Measurements from ENCODE around the gene SVOPL. TPM values are rescaled to one million over a fixed set of nuclear protein-coding genes. Genes with fewer than 3 reads are reported as not detected.

Gene SVOPL
- total RNA-seq, 2 experiments from 2014 or later: 3.5 to 4.3 TPM

DNA sequence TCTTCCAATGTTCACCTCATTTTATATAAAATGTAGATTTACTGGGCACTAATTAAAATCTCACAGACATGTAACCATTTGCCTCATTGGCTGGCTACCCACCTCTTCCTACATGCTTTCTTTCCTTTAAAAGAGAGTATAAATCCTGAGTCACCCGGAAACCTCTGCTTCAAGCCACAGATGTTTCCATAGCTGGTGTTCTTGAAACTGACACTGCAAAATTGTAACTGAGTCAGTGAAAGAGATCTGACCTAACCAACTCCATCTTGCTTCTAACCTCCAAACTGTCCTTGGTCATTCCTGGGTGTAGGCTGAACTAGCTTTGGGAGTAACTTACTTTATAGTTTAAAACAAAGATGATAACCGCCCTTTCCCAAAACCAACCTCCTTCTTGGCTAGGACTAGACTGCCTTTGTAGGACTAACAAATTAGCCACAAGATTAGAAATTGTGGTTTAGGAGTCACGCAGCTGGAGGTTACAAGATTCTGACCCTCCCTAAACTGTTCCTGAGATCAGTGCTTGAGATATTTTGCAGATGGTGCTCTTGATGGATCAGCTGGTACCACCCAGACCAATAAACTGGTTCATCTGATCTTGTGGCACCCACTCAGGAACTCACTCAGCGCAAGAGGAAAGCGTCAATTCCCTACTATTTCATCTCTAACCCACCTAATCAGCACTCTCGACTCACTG is 33.5 kb downstream of the SVOPL start:
- ChIA-PET POLR2A (no interaction called here), CTCF (interaction anchor here (1.1 to 1.4 kb wide), 2 partner anchors 70 to 71 kb away, joined by 3 to 4 read pairs; no protein-coding TSS in a partner anchor)
- DNase-seq: no peak
- Mint-ChIP-seq H3K27me3 (ENCODE audit: low read depth) (peaks cover 24% of the 10 kb centered on the region), H3K27ac (no peak overlapping the region), H3K9me3 (ENCODE audit: insufficient read depth) (peaks cover 9% of the 10 kb centered on the region), H3K4me1 (ENCODE audit: low read depth) (peaks cover 35% of the 10 kb centered on the region), H3K4me3 (no peak overlapping the region), H3K36me3 (ENCODE audit: low read depth) (peaks cover 4% of the 10 kb centered on the region)
- no peak for ATAC-seq

GRCh38 chr7:138666385-138666784 is 34.8 kb downstream of the SVOPL start:
- CTCF ChIA-PET: interaction anchor here (1.4 kb wide), 1 partner anchor 72 kb away, joined by 4 read pairs; no protein-coding TSS in a partner anchor
- Mint-ChIP-seq H3K4me3 (no peak overlapping the region), H3K27me3 (ENCODE audit: low read depth) (peaks cover 28% of the 10 kb centered on the region), H3K4me1 (ENCODE audit: low read depth) (peaks cover 35% of the 10 kb centered on the region), H3K36me3 (ENCODE audit: low read depth) (peaks cover 4% of the 10 kb centered on the region), H3K27ac (no peak overlapping the region), H3K9me3 (ENCODE audit: insufficient read depth) (peaks cover 9% of the 10 kb centered on the region)
- no peak for ATAC-seq
- no peak for DNase-seq
- POLR2A ChIA-PET: no interaction called here

DNA sequence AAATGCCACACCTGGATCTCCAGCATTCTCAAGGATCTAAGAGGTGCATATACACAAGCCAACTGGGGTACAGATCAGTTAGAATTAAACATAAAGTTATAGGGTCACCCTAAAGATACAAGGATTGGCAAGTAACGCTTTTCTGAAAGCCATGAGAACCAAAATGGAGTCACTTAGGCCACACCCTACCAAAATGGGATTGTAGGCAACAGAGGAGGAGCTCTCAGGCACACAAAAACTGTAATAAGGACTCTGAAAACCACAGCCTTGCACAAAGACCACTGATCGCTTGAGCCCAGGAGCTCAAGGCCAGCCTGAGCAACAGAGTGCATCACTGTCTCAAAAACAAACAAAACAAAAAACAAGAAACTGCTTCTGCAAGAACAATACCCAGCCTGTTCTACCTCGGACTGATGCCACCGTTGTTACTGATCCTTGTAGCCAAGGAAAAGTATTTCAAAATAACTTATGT is 35.5 kb downstream of the SVOPL start:
- CTCF ChIA-PET: no interaction called here
- peaks cover 4% of the 10 kb centered on the region for H3K36me3 Mint-ChIP-seq (ENCODE audit: low read depth)
- POLR2A ChIA-PET: no interaction called here

GRCh38 chr7:138665249-138665648 is 35.9 kb downstream of the SVOPL start:
- H3K9me3 Mint-ChIP-seq (ENCODE audit: insufficient read depth): peaks cover 7% of the 10 kb centered on the region
- peak overlapping the region; percentile 57 for H3K27ac Mint-ChIP-seq
- ATAC-seq (no peak), DNase-seq (no peak)
- peaks cover 26% of the 10 kb centered on the region for H3K4me1 Mint-ChIP-seq (ENCODE audit: low read depth)
- H3K36me3 Mint-ChIP-seq (ENCODE audit: low read depth): peaks cover under 1% of the 10 kb centered on the region
- peaks cover 32% of the 10 kb centered on the region for H3K27me3 Mint-ChIP-seq (ENCODE audit: low read depth)
- peak overlapping the region; percentile 61 for H3K4me3 Mint-ChIP-seq
- ChIA-PET CTCF (no interaction called here), POLR2A (no interaction called here)

More for the DNA sequence above, 35.5 kb downstream of the SVOPL start:
- Mint-ChIP-seq H3K4me1 (ENCODE audit: low read depth) (peaks cover 30% of the 10 kb centered on the region), H3K9me3 (ENCODE audit: insufficient read depth) (peaks cover 9% of the 10 kb centered on the region), H3K27me3 (ENCODE audit: low read depth) (peaks cover 32% of the 10 kb centered on the region), H3K27ac (no peak overlapping the region), H3K4me3 (no peak overlapping the region)
- no peak for DNase-seq
- ATAC-seq: no peak

DNA sequence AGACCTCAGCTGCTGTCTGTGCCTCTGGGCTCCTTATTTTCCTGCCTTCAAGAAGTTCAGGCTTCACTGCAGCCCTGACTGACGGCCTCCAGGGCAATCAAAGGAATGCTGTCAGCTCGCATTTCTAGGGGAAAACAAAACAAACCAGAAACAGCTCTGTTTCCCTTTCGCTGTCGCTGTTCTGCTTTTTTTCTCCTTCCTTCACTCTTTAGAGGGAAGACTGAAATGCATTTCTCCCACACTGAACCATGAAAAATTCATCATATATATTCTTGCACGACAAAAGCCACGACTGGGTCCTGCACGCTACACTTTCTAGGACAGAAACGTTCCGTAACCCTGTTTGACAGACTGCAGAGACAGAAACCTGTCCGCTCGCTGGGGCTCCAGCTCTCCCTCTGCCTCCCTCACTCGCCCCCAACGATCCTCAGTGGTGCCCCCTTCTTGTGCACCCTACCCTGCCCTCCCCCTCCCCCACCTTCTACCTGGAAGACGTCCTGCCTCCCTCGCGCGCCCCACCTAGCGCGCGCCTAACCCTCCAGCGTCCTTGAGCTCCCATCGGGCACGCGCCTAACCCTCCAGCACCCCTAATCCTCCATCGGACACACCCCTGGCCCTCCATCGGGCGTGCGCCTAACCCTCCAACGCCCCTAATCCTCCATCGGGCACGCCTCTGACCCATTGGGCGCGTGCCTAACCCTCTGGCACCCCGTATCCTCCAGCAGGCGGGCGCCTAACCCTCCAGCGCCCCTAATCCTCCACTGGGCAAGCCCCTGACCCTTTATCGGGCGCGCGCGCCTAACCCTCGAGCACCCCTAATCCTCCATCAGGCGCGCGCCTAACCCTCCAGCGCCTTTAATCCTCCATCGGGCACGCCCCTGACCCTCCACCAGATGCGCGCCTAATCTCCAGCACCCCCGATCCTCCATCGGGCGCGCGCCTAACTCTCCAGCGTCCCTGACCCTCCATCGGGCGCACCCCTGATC is 37.1 kb downstream of the SVOPL start:
- Mint-ChIP-seq H3K4me1 (ENCODE audit: low read depth) (peaks cover 17% of the 10 kb centered on the region), H3K27ac (no peak overlapping the region), H3K9me3 (ENCODE audit: insufficient read depth) (no peaks in the 10 kb centered on the region), H3K4me3 (peak overlapping the region; percentile 72), H3K27me3 (ENCODE audit: low read depth) (peaks cover 32% of the 10 kb centered on the region), H3K36me3 (ENCODE audit: low read depth) (no peaks in the 10 kb centered on the region)
- ATAC-seq (peak; percentile 63), DNase-seq (peak; percentile 27)
- ChIA-PET POLR2A (interaction anchor here (0.7 kb wide), 1 partner anchor 227 kb away, joined by 4 read pairs; no protein-coding TSS in a partner anchor), CTCF (no interaction called here)

GRCh38 chr7:138662991-138663320 is 38.2 kb downstream of the SVOPL start:
- no peak for DNase-seq
- no peak overlapping the region for H3K4me3 Mint-ChIP-seq
- ChIA-PET POLR2A (no interaction called here), CTCF (no interaction called here)
- peaks cover 15% of the 10 kb centered on the region for H3K4me1 Mint-ChIP-seq (ENCODE audit: low read depth)
- no peaks in the 10 kb centered on the region for H3K36me3 Mint-ChIP-seq (ENCODE audit: low read depth)
- no peak for ATAC-seq
- H3K27ac Mint-ChIP-seq: no peak overlapping the region
- H3K27me3 Mint-ChIP-seq (ENCODE audit: low read depth): peaks cover 27% of the 10 kb centered on the region
- H3K9me3 Mint-ChIP-seq (ENCODE audit: insufficient read depth): no peaks in the 10 kb centered on the region

DNA sequence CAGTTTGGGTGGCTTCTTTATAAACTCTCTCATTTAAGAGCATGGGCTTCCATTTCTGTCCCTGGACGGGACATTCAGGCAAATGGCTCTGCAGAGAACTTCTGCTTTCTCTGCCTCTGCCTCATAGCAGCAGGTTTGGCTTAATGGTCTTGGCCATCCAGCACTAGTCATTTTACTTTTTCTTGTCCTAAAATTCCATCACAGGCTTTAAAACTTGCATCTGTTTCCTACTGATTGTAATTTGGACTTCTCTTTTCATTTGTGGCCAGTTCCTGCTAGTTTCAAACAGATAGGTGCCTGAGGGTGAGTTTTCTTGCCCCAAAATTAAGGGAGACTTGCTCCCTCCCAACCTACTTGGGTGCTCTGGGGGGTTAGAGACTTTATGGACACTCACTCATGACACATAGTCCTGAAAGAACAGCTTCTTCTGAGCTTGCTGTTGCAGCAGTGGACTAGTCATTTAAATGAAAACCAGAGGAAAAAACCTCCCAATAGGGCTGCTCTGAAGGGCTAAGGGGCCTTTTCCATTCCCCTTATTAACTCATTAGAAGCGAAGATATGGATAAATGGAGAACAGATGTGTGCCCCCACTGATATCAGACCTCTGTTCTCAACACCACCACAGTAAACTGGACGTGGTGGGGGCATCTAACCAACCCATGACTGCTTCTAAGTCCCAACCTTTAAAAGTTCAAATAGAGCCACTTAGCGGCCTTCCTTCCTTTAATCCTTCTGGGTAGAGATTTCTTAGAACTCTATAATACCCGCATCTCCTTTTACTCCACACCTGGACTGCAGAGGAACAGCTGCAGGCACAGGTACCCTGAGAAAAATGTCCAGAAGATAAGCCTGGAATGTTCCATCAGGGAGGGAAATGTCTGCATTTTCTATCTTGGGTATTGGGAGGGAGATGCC is 38.8 kb downstream of the SVOPL start:
- Mint-ChIP-seq H3K4me3 (no peak overlapping the region), H3K36me3 (ENCODE audit: low read depth) (no peaks in the 10 kb centered on the region), H3K27ac (no peak overlapping the region), H3K9me3 (ENCODE audit: insufficient read depth) (no peaks in the 10 kb centered on the region), H3K4me1 (ENCODE audit: low read depth) (peaks cover 8% of the 10 kb centered on the region), H3K27me3 (ENCODE audit: low read depth) (peaks cover 26% of the 10 kb centered on the region)
- no peak for ATAC-seq
- ChIA-PET CTCF (no interaction called here), POLR2A (no interaction called here)
- no peak for DNase-seq

- no peak for ATAC-seq
- ChIA-PET POLR2A (no interaction called here), CTCF (no interaction called here)
- Mint-ChIP-seq H3K4me3 (no peak overlapping the region), H3K4me1 (ENCODE audit: low read depth) (peaks cover 7% of the 10 kb centered on the region), H3K36me3 (ENCODE audit: low read depth) (no peaks in the 10 kb centered on the region), H3K27me3 (ENCODE audit: low read depth) (peaks cover 21% of the 10 kb centered on the region), H3K9me3 (ENCODE audit: insufficient read depth) (peaks cover 3% of the 10 kb centered on the region), H3K27ac (no peak overlapping the region)
- no peak for DNase-seq
Observed at GRCh38 chr7:138661069-138661635, 40.0 kb downstream of the SVOPL start.

DNA sequence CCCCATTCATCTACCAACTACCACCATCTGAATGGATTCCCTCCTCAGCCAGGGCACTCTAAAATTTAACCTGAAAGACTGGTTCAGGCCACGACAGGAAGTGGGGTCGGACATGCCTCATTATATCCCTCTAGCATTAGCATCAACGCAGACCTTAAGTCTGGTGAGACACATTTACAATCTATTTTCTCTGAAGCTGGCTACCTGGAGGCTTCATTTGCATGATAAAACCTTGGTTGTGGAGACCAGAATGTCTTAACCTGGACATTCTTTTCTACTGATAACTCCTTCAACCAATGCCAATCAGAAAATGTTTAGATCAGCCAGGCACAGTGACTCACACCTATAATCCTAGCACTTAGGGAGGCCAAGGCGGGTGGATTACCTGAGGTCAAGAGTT is 42.3 kb downstream of the SVOPL start:
- Mint-ChIP-seq H3K36me3 (ENCODE audit: low read depth) (no peaks in the 10 kb centered on the region), H3K9me3 (ENCODE audit: insufficient read depth) (peaks cover 3% of the 10 kb centered on the region), H3K27me3 (ENCODE audit: low read depth) (peaks cover 13% of the 10 kb centered on the region), H3K4me1 (ENCODE audit: low read depth) (peaks cover 2% of the 10 kb centered on the region), H3K27ac (no peak overlapping the region), H3K4me3 (no peak overlapping the region)
- POLR2A ChIA-PET: no interaction called here
- ATAC-seq (no peak), DNase-seq (no peak)
- CTCF ChIA-PET: interaction anchor here (2.2 kb wide), 1 partner anchor 80 kb away, joined by 6 read pairs; no protein-coding TSS in a partner anchor

GRCh38 chr7:138657854-138658386 is 43.2 kb downstream of the SVOPL start:
- peaks cover 3% of the 10 kb centered on the region for H3K9me3 Mint-ChIP-seq (ENCODE audit: insufficient read depth)
- POLR2A ChIA-PET: interaction anchor here (0.6 kb wide), 1 partner anchor 32 kb away, joined by 3 read pairs; no protein-coding TSS in a partner anchor
- H3K4me3 Mint-ChIP-seq: no peak overlapping the region
- no peaks in the 10 kb centered on the region for H3K36me3 Mint-ChIP-seq (ENCODE audit: low read depth)
- CTCF ChIA-PET: interaction anchor here (2.2 kb wide), 1 partner anchor 81 kb away, joined by 6 read pairs; no protein-coding TSS in a partner anchor
- peaks cover 9% of the 10 kb centered on the region for H3K27me3 Mint-ChIP-seq (ENCODE audit: low read depth)
- no peak overlapping the region for H3K27ac Mint-ChIP-seq
- no peak for DNase-seq
- peaks cover 2% of the 10 kb centered on the region for H3K4me1 Mint-ChIP-seq (ENCODE audit: low read depth)
- ATAC-seq: no peak

GRCh38 chr7:138656952-138657351 is 44.2 kb downstream of the SVOPL start:
- H3K9me3 Mint-ChIP-seq (ENCODE audit: insufficient read depth): peaks cover 3% of the 10 kb centered on the region
- no peak for ATAC-seq
- H3K4me3 Mint-ChIP-seq: no peak overlapping the region
- peaks cover 8% of the 10 kb centered on the region for H3K27me3 Mint-ChIP-seq (ENCODE audit: low read depth)
- H3K36me3 Mint-ChIP-seq (ENCODE audit: low read depth): no peaks in the 10 kb centered on the region
- ChIA-PET POLR2A (no interaction called here), CTCF (no interaction called here)
- no peak for DNase-seq
- H3K27ac Mint-ChIP-seq: no peak overlapping the region
- H3K4me1 Mint-ChIP-seq (ENCODE audit: low read depth): peaks cover 2% of the 10 kb centered on the region

Measured in activated CD8-positive, alpha-beta T cell treated with anti-CD3 and anti-CD28 coated beads, Interleukin-2, amount 10 ng/mL, durations not matched to agents 7 days and 5 days (primary cell).